ENCODE measurements around the gene TRIM23.
"Not testable (repeated sequence)": the region's sequence is repeated elsewhere in the genome, so short reads cannot be mapped to it uniquely, and the experiment has no call there.

TRIM23 gene

GRCh38 chr5:65624025-65624570 is at the start of gene TRIM23:
TRIM23 (minus strand) TSS chr5:65624333; CDS start chr5:65624274, 59 bp downstream.
- DNase-seq (ENCODE audit: low read depth): peak; percentile 86

- no peak for DNase-seq (ENCODE audit: low read depth)
Measured at GRCh38 chr5:65672796-65673195, 48.7 kb upstream of the TRIM23 start.

GRCh38 chr5:65668696-65669095 is 44.6 kb upstream of the TRIM23 start:
- DNase-seq (ENCODE audit: low read depth): no peak

GRCh38 chr5:65663804-65664521 is 39.8 kb upstream of the TRIM23 start:
- no peak for DNase-seq (ENCODE audit: low read depth)

- DNase-seq (ENCODE audit: low read depth): no peak
Measured at GRCh38 chr5:65654713-65655112, 30.6 kb upstream of the TRIM23 start.

GRCh38 chr5:65651144-65651543 is 27.0 kb upstream of the TRIM23 start:
- DNase-seq (ENCODE audit: low read depth): no peak

- DNase-seq (ENCODE audit: low read depth): no peak
Measured at GRCh38 chr5:65647941-65648340, 23.8 kb upstream of the TRIM23 start.

- DNase-seq (ENCODE audit: low read depth): no peak
Measured at GRCh38 chr5:65646938-65647337, 22.8 kb upstream of the TRIM23 start.

GRCh38 chr5:65640240-65640639 is 16.1 kb upstream of the TRIM23 start:
- no peak for DNase-seq (ENCODE audit: low read depth)

- DNase-seq (ENCODE audit: low read depth): no peak
Measured at GRCh38 chr5:65630981-65631380, 6.8 kb upstream of the TRIM23 start.

- DNase-seq (ENCODE audit: low read depth): no peak
Measured at GRCh38 chr5:65625743-65626142, 1.6 kb upstream of the TRIM23 start.

GRCh38 chr5:65624571-65625555 is 730 bp upstream of the TRIM23 start, which contains the start of the genes SHLD3 and TRAPPC13:
SHLD3 (plus strand) TSS chr5:65625027; CDS start chr5:65629588, 4,561 bp downstream.
TRAPPC13 (plus strand) TSS chr5:65625027; CDS start chr5:65625061, 34 bp downstream.
- DNase-seq (ENCODE audit: low read depth): peak; percentile 74

GRCh38 chr5:65623482-65623881 is 651 bp downstream of the TRIM23 start:
- no peak for DNase-seq (ENCODE audit: low read depth)

- DNase-seq (ENCODE audit: low read depth): not testable (repeated sequence)
Measured at GRCh38 chr5:65621961-65622360, 2.2 kb downstream of the TRIM23 start.

- no peak for DNase-seq (ENCODE audit: low read depth)
Measured at GRCh38 chr5:65620021-65620420, 4.1 kb downstream of the TRIM23 start.

- DNase-seq (ENCODE audit: low read depth): no peak
Measured at GRCh38 chr5:65612298-65612907, 11.7 kb downstream of the TRIM23 start.

- no peak for DNase-seq (ENCODE audit: low read depth)
Measured at GRCh38 chr5:65611524-65611923, 12.6 kb downstream of the TRIM23 start.

- not testable (repeated sequence) for DNase-seq (ENCODE audit: low read depth)
Measured at GRCh38 chr5:65601761-65602160, 22.4 kb downstream of the TRIM23 start.

GRCh38 chr5:65588694-65589093 is 35.4 kb downstream of the TRIM23 start:
- no peak for DNase-seq (ENCODE audit: low read depth)

- no peak for DNase-seq (ENCODE audit: low read depth)
Measured at GRCh38 chr5:65577141-65577540, 47.0 kb downstream of the TRIM23 start.

GRCh38 chr5:65570598-65571226 is 53.4 kb downstream of the TRIM23 start:
- DNase-seq (ENCODE audit: low read depth): no peak

- no peak for DNase-seq (ENCODE audit: low read depth)
Measured at GRCh38 chr5:65566505-65566904, 57.6 kb downstream of the TRIM23 start.
